Gastroesophageal sphincter (tissue), 3 donors: ENCODE data around the gene COPS7A.

Experiments
- POLR2AphosphoS5 ChIP-seq: sonication (generic); formaldehyde crosslinking; IDR thresholded peaks from one replicate; pipeline ENCODE4 v1.6.1; 2017; ENCODE audit warnings: antibody characterized with exemption
- TF ChIP-seq, protein P1 (sequence below), 4 experiments: fragments of 200-600 bp in 2 of 4; fragments of 450-650 bp in 2 of 4; sonication (generic) in 1 of 4; IDR thresholded peaks; one replicate each; pipeline ENCODE4 v1.5.1; 2017 to 2019; ENCODE audit warnings: antibody characterized with exemption in 4 of 4, mild to moderate bottlenecking in 2 of 4, moderate library complexity in 2 of 4

DNA sequence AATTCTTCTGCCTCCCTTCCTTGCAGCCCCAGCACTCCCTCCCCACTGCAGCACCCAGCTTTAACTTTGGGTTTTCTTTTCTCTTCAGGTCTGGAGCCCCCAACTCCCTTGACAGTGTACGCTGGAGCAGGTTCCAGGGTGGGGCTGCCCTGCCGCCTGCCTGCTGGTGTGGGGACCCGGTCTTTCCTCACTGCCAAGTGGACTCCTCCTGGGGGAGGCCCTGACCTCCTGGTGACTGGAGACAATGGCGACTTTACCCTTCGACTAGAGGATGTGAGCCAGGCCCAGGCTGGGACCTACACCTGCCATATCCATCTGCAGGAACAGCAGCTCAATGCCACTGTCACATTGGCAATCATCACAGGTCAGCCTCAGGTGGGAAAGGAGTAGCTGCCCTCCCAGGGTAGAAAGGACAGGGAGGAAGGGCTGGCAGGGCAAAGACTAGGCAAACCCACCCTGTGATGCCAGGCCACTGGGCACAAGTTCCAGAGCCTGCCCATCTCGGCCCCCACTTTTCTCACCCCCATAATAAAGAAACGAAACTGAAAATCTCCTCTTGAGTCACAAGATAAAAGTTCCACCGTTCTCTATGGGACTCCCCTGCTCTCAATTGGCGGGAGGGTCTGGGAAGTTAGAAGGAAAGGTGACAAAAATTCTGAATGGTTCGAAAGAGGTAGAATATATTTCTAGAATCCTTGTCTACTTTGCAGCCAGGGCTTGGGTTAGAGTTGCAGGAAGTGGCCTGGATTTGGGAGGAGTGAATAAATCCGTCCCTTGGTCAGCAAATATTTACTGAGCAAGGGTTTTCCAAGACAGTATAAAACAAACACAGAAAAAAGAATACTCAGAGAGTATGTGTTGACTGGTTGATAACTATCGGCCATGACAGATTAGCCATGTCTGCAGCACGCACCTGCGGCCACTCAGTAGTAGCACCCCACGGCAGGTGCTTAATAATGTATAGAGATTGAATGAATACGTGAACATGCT lies 51.6 kb downstream of the COPS7A start:
- TF ChIP-seq, protein P1, sequence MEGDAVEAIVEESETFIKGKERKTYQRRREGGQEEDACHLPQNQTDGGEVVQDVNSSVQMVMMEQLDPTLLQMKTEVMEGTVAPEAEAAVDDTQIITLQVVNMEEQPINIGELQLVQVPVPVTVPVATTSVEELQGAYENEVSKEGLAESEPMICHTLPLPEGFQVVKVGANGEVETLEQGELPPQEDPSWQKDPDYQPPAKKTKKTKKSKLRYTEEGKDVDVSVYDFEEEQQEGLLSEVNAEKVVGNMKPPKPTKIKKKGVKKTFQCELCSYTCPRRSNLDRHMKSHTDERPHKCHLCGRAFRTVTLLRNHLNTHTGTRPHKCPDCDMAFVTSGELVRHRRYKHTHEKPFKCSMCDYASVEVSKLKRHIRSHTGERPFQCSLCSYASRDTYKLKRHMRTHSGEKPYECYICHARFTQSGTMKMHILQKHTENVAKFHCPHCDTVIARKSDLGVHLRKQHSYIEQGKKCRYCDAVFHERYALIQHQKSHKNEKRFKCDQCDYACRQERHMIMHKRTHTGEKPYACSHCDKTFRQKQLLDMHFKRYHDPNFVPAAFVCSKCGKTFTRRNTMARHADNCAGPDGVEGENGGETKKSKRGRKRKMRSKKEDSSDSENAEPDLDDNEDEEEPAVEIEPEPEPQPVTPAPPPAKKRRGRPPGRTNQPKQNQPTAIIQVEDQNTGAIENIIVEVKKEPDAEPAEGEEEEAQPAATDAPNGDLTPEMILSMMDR (IDR thresholded peaks at IDR 0.05), result no peak
- no peak for TF ChIP-seq POLR2AphosphoS5
